GF-D8 (cell line): ENCODE measurements around the gene FOXP3.

Experiments
- DNase-seq: peaks from one replicate; lab custom pipeline; 2025; lab: John Stamatoyannopoulos, UW

Gene FOXP3

DNA sequence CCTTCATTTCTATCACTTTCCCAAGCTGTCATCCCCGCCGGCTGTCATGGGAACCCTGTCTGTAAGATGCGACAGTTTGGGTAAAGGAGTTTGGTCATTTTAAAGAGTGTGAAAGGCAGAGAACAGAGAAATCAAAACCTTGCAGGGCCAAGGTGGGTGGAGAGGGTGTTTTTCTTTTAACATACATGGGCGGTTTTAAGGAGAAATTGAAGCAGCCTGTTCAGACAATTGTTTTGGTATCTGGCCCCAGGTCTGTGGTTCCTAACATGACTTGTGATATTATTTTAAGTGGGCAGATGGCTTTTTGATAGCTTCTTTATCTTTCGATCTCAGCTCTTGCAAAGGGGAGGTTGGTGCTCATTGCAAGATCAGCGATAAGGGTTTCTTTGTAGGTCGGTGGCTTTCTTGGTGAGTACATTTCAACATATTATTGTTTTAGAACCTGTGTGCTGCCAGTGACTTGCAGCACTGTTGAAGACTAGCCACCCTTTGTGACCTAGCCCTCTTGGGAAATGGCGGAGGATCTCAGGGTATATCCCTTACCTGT is 8.7 kb upstream of the FOXP3 start:
- peak; percentile 84 for DNase-seq

DNA sequence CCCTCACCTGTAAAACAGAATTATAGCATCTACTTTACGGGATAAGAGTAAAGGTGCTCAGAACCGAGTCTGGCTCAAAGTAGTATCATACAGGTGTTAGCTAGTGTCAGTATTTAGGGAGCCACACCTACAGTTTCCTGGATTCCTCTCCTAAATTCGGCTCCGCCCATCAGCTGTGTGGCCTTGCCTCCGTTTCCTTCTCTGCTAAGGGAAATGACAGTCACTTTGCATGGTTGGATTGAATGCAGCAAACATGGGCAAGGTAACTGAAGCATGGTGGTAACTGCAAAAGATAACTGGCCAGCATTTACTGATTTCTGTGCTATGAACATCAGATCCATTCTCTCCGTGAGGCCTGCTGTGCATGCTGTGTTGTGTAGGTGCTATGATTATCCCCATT is 7.9 kb upstream of the FOXP3 start:
- no peak for DNase-seq

DNA sequence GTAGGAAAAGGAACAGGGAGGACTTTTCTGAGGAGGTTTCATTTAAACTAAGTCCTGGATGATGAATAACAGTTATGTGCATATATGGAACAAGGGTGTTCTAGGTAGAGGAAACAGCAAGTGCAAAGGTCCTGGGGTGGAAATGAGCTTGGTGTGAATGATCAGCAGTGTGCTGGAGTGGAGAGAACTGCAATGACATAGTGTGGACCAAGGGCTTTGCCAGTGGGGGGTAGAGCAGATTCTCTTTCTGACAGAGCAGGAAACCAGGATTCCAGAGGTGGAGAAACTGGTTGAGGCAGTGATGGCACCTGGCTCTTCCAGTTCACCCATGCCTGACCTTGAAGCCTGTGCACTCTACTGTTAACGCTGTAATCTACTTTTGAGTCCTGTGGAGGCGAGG is 6.8 kb upstream of the FOXP3 start:
- no peak for DNase-seq

DNA sequence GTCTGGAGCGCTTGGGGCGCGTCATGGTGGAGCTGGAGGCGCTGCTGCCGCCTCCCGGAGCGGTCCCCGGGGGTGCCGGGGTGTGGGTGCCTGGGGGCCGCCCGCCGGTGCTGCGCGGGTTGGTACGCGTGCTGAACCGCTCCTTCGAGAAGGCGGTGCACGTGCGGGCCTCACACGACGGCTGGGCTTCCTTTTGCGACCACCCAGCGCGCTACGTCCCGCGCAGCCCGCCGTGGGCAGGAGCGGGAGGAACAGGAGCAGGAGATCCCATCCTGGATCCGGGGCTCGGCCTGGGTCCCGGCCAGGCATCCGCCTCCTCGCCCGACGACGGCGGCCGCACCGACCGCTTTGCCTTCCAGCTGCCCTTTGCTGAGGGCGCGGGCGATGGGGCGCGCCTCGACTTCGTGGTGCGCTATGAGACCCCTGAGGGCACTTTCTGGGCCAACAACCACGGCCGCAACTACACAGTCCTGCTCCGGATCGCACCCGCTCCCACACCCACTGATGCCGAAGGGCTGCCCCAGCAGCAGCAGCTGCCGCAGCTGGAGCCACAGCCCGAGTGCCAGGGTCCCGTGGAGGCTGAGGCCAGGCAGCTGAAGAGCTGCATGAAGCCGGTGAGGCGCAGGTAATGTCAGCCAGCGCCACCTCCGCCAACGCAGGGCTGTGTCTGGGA is 5.9 kb upstream of the FOXP3 start:
- DNase-seq: no peak

DNA sequence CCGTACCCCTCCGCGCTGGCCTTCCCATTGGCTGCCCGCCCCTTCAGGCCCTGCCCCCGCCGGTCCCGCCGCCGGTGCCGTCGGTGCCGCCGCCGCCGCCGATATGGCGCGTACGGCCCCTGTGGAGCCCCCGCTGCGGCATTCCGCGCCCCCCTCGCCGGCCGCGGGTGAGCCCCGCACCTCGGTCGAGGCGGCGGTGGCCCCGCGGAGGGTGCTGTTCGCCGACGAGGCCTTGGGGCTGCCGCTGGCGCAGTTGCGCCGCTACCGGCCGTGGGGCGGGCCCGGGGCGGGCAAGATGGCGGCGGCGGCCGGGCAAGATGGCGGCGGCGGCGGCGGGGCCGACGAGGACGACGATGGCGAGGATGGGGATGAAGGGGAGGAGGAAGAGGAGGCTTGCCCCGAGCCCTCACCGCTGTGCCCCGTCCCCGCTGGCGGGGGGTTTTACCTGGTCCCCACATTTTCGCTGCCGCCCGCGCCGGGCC is 5.3 kb upstream of the FOXP3 start, which contains the start of gene PPP1R3F:
TSS of gene PPP1R3F (plus strand) at position 27 of the 482 bp plus-strand sequence. CDS start at position 104, 77 bp downstream.
- no peak for DNase-seq

DNA sequence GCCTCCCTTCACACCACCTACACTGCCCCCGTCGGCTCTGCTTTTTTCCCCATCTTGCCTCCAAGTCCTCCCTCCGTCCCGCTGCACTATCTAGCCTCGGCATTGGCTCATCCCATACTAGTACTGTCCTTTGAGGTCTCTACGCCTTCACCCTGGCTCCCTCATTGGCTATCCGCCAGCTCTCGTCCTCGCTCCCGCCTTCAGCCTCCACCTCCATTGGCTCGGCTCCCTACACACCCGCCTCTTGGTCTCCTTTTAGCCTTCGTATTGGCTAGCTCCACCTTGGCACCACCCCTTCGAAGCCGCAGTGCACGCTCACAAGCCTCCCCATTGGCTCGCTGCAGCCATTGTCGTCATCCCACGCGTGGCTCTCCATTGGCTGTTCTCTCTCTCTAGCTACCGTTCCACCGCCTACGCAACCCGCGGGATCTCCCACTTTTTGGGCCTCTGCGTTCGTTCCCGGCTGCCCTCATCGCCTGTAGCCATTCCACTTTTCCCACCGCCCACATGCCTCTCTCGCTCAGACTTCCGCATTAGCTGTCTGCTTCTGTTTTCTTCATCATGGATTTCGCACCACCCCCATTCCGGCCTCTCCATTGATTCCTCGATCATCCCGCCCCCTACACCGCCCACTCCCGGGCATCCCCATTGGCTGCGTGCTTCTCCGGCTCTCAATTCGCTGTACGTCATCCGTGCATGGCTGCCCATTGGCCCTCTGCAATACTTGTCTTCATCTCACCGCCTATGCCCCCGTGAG is 4.7 kb upstream of the FOXP3 start:
- DNase-seq: peak; percentile 90

DNA sequence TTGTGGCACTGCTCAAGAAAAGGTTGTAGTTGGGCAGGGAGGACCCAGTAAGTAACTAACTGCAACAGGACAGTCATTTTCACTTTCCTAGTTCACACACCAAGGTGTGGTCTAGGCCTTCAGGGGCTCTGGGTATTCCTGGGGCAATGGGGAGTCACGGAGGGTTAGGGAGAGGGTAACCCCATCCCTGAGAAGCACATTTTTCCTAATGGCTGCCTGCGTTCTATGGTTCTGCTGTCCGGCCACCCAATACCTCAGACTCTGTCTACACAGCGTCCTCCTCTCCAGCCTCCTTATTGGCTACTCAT is 4.1 kb upstream of the FOXP3 start:
- no peak for DNase-seq

DNA sequence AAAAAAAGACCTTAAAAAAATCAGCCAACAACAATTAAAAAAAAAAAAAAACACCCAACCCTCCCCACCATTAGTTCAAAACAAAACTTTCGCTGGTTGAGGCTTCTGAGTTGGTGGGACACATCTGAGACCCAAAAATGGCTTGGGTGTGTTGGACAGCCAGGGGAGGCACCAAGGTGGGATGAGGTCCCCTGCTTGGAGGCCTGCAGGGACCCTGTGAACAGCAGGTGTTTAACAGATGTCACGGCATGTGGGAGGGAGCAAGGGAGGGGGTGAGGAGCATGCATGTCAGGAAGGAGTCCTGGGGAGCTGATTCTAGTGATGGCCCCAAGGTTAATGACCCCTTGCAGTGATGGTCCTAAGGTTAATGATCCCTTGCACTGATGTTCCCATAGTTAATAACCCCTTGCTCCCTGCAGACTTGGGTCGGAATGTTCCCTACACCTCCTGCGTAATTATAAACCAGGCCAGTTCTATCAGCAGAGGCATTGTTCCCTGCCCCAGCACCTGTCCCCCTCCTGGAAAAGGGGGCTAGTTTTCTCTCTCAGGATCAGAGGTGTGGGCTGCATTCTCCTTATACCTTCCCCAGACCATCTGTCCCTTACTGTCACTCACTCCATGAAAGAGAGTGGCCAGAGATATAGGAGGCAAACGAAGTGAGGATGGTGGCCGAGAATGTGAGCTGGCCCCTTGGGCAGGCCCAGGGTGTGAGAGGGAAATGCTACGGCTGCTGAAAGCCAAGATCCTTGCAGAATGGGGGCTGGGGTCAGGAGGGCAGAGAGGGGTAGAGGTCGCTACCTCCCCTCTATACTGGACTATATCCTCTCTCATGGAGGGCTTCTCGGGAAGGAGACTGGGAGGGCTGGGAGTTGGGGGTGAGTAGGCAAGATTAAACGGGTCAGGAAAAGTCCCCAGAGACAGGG is 2.3 kb upstream of the FOXP3 start:
- DNase-seq: no peak

DNA sequence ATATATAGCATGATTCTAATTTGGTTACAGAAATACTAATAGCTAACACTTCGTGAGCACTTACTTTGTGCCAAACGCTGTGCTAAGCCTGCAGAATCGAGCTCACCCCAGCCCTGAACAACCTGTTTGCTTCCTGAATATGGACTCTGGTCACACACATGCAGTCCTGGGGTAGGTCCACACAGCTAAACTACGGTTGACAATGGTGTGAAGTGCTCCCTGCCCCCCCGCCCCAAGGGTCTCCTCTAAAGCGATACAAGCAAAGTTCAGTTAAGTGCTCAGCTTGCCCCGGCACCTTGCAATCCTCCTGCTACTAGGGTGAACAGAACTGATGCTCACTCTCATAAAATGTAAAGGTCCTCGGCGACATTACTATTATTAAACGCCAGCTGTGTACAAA is 879 bp downstream of the FOXP3 start:
- no peak for DNase-seq

DNA sequence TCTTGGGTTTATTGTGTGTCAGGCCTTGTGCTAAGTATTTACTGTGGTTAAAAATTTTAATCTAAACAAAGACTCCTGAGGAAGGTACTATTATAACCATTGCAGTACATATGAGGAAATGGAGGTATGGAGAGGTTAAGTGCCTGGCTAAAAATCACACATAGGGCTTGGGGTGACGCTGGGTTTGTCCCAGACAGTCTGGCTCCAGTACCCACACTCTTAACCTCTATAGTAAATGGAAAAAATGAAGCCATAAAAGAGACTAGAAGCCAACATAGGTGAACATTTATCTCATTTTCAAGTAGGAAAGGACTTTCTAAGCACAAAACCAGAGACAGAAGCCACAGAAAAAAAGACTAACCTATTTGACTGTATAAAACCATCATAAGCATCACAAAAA is 1.9 kb downstream of the FOXP3 start:
- DNase-seq: no peak

DNA sequence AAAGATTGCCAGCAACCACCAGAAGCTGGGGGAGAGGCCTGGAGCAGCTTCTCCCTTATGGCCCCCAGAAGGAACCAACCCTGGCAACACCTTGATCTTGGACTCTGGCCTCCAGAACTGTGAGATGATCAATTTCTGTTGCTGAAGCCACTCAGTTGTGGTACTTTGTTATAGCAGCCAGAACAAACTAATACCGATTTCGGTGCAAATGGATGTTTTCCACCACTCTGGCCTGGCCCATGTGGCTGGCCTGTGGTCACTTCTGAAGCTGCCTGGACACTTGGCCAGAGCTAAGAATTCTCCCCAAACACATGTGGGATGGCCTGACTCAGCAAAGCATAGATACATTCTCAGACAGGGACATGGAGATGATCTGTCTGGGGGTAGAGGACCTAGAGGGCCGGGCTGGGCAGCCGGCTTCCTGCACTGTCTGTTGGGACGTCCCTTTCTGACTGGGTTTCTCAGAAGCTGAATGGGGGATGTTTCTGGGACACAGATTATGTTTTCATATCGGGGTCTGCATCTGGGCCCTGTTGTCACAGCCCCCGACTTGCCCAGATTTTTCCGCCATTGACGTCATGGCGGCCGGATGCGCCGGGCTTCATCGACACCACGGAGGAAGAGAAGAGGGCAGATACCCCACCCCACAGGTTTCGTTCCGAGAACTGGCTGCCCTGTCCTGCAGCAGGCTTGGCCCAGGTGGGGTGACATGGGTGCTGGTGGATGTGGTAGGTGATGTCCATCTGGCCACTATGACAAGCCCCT is 4.1 kb downstream of the FOXP3 start:
- DNase-seq: no peak

DNA sequence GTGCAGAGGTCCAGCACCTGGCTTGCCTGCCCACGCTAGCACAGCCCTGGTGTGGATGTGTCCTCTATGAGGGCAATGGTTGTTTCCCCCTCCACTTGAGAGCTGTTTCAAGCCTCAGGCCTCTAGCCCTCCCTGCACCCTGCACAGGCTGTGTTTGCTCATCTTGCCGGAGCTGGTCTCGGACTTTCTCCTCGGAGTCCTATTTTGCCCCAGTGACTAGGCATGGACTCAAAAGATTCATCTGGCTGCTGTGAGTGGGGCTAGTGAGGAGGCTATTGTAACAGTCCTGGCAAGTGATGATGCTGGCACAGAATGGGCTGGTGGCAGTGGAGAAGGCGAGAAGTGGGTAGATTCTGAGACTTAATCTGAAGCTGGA is 5.8 kb downstream of the FOXP3 start:
- DNase-seq: no peak

DNA sequence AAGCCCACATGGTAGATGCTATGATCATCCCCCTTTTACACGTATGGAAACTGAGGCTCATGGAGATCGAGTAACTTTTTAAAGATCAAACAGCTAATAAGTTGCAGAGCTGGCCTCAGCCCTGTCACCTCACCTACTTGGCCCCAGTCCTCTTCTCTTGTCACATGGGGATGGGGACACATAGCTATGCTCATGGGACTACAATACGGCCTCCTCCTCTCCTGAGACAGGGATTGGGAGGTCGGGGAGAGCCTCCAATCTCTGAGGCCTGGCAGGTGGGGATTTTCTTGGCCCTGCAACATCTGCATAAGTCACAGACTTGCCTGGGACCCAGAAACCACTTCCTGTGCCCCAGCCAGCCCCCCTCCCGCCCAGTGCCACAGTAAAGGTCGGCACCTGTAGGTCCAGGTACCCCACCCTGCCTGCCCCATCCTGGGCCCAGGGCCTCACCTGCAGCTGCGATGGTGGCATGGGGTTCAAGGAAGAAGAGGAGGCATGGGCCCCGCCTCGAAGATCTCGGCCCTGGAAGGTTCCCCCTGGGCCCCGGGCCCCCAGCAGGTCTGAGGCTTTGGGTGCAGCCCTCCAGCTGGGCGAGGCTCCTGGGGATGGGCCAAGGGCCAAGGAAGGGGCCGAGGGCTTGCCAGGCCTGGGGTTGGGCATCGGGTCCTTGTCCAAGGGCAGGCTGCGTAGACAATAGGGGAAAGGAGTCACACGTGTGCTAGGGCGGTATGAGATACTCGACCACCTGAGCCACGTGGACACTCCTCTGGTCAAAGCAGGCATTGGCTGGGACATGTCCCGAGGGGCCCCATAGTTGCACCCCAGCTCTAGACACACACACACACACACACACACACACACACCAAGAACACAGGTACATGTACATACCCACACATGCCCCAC is 6.4 kb downstream of the FOXP3 start:
- DNase-seq: no peak

DNA sequence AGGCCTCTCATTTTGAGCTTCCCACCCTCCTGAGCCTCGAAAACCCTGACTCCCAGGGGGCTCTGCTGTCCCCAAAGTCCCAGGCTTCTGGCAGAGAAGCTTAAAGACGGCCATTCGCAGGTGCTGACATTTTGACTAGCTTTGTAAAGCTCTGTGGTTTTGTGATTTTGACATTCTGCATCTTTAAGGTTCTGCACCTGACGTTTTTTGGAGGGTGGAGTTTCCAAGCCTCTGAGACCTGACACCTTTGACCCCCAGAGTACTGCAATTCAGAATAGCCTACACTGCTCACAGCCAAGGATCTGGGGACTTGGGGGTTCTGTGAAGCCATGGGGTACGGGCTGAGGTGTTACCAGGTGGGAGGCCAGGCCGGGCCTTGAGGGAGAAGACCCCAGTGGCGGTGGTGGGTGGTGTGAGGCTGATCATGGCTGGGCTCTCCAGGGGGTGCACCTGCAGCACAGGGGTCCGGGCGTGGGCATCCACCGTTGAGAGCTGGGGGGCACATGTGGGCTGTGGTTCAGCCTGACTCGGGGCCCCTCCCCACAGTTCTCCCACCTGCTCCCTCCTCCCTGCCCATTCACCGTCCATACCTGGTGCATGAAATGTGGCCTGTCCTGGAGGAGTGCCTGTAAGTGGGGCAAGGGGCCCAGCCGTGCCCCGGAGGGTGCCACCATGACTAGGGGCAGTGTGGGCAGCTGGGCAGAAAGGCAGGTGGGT is 7.3 kb downstream of the FOXP3 start:
- no peak for DNase-seq

DNA sequence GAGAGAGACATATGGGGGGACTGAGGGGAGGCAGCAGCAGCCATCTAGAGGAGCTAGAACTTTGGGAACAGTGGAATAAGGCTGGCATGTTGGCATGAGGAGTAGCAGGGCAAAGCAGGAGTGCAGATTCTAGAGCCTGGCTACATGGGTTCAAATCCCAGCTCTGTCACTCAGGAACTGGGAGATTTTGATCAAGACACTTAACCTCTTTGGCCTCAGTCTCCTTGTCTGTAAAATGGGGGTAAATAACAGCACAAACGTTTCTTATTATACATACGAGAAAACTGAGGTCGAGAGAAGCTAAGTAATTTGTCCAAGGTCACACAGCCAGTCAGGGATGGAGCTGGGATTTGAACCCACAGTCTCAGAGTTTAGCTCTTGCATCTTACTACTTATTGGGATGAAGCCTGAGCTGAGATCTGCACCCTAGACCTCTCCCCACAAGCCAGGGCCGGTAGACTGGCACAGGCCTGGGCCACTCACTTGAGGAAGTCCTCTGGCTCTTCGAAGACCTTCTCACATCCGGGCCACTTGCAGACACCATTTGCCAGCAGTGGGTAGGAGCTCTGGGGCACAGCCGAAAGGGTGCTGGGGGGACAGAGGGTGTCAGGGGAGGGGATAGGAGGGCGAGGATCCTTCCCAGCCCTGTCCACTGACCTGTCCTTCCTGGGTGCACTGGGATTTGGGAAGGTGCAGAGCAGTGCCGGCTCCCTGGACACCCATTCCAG is 8.1 kb downstream of the FOXP3 start:
- no peak for DNase-seq

DNA sequence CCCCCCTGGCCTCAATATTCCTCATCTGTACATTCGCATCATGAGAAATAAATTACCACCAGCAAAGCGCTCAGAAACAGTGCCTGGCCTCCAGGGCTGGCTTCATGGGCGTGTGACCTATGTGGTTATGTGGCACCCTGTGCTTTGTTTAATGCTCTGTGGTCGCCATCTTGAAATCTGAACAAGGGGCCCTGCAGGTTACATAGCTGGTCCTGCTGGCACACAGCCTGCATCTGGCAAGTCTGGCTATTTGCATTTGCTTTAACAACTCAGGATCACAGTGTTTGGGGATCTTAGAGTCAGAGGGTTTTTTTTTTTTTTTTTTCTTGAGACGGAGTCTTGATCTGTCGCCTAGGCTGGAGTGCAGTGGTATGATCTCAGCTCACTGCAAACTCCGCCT is 9.9 kb downstream of the FOXP3 start:
- no peak for DNase-seq

DNA sequence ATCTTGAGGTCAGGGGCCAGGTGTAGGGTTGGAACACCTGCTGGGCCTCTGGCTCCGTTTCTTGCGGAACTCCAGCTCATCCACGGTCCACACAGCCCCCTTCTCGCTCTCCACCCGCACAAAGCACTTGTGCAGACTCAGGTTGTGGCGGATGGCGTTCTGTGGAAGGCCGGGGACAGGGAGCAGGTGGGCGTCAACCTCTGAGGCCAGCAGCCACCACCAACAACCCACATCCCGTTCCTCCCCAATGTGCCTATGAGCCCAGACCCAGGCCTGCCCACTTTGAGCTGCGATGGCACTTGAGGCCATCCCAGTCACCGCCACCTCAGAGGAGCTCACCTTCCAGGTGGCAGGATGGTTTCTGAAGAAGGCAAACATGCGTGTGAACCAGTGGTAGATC is 13.2 kb downstream of the FOXP3 start:
- DNase-seq: no peak

DNA sequence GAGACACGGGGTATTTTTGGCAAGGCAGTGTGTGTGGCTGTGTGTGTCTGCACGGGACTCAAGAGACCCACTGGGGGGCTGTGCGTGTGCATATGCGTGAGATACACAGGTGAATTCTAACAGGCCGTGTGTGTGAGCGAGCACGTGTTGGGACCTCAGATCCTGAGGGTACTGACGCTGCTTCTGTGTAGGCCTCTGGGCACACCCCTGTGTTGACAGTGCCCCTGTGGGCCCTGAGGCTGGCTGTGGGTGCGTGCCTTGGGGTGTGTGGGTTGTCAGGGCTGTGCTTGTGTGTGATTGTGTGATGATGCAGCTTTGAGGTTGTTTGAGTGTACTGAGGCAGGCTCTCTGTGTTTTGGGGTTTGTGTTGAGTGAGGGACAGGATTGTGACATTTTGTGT is 13.9 kb downstream of the FOXP3 start:
- no peak for DNase-seq

DNA sequence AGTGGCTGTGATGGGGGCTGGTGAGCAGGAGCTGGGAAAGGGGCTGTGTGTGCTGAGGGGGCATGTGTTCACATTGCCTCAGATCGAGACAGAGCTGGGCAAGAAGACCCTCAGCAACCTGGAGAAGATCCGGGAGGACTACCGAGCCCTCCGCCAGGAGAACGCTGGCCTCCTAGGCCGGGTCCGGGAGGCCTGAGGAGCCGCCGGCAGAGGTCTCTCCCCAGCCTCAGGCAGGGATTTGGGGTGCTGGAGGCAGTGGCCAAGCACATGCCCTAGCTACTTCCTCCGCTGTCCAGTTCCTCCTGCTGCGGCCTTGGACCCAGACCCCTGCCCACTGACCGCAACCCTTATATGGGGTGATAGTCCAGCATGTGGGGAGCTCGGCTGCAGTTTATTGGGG is 14.4 kb downstream of the FOXP3 start:
- DNase-seq: no peak
